Lower lobe of right lung (tissue), 2 donors: ENCODE data around the gene NELFA. TPM values are rescaled to one million over a fixed set of nuclear protein-coding genes. Genes with fewer than 3 reads are reported as not detected.

Source experiments
- ATAC-seq, 2 donors: fragments of 200-7000 bp; cut with Tn5 transposase; one replicate each; pipeline ENCODE4 v1.9.1; 2020 to 2022; ENCODE audit warnings: mild to moderate bottlenecking in 2 of 2, moderate library complexity in 2 of 2
- DNase-seq: peaks from one replicate; pipeline ENCODE4 v3.0.0-alpha.2; 2020
- H3K27ac ChIP-seq: fragments of 200-600 bp; one replicate; pipeline ENCODE4 v1.8.0; 2022
- H3K27me3 ChIP-seq: fragments of 200-600 bp; one replicate; pipeline ENCODE4 v1.8.0; 2022; ENCODE audit warnings: low read depth
- H3K36me3 ChIP-seq: fragments of 200-600 bp; one replicate; pipeline ENCODE4 v1.8.0; 2022; ENCODE audit warnings: mild to moderate bottlenecking
- H3K4me1 ChIP-seq: fragments of 200-600 bp; one replicate; pipeline ENCODE4 v1.8.0; 2022
- H3K4me3 ChIP-seq: fragments of 200-600 bp; one replicate; pipeline ENCODE4 v1.8.0; 2022; ENCODE audit warnings: mild to moderate bottlenecking
- H3K9me3 ChIP-seq: fragments of 200-600 bp; one replicate; pipeline ENCODE4 v1.8.0; 2022
- intact Hi-C: fragments of 100-400 bp; cut with DNase I; formaldehyde crosslinking; loops from one replicate; pipeline ENCODE4 v1.11.0; 2022
- total RNA-seq: library from RNA; stranded (reverse); fragmentation: NEBNext Ultra II Directional; extraction: Animal tissue kit (Norgen Biotek cat#: 25700); gene quantifications from one replicate; pipeline ENCODE4 v1.2.1, GENCODE V29; 2021
- TF ChIP-seq, protein P1 (sequence below): fragments of 200-600 bp; IDR thresholded peaks from one replicate; pipeline ENCODE4 v1.8.0; 2022; ENCODE audit warnings: antibody characterized with exemption, mild to moderate bottlenecking
- donor health status: DM: no; HTN: yes; CAD: no; lungs with severe emphysema.

The NELFA gene
- total RNA-seq, 1 donor from 2014 or later: 22.6 TPM

DNA sequence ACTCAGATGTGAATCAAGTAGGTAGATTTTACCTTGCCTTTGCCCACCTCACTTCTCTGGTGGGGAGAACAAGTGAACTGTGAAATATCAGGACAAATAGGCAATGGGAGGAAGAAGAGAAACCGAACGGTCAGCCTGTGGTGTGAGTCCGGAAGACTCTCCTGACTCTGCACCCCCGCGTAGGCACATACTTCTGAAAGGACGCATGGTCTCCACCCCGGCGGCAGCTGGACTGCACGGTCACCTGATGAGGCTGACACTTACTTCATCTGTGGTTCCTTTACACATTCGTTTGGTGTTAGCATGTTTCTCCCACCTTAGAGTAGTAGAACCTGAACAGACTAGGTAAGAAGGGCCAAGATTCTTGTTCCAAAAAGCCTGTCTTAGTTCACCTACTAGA is 58.4 kb downstream of the NELFA start:
- ATAC-seq: peak in 1 of 2 donors; percentile 29
- TF ChIP-seq, protein P1, sequence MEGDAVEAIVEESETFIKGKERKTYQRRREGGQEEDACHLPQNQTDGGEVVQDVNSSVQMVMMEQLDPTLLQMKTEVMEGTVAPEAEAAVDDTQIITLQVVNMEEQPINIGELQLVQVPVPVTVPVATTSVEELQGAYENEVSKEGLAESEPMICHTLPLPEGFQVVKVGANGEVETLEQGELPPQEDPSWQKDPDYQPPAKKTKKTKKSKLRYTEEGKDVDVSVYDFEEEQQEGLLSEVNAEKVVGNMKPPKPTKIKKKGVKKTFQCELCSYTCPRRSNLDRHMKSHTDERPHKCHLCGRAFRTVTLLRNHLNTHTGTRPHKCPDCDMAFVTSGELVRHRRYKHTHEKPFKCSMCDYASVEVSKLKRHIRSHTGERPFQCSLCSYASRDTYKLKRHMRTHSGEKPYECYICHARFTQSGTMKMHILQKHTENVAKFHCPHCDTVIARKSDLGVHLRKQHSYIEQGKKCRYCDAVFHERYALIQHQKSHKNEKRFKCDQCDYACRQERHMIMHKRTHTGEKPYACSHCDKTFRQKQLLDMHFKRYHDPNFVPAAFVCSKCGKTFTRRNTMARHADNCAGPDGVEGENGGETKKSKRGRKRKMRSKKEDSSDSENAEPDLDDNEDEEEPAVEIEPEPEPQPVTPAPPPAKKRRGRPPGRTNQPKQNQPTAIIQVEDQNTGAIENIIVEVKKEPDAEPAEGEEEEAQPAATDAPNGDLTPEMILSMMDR: no peak
- Histone ChIP-seq H3K27ac (no peak overlapping the region), H3K36me3 (peaks cover 42% of the 10 kb centered on the region), H3K27me3 (no peaks in the 10 kb centered on the region), H3K9me3 (no peaks in the 10 kb centered on the region), H3K4me1 (no peaks in the 10 kb centered on the region), H3K4me3 (no peak overlapping the region)
- intact Hi-C loops: no loop called here
- DNase-seq: no peak

DNA sequence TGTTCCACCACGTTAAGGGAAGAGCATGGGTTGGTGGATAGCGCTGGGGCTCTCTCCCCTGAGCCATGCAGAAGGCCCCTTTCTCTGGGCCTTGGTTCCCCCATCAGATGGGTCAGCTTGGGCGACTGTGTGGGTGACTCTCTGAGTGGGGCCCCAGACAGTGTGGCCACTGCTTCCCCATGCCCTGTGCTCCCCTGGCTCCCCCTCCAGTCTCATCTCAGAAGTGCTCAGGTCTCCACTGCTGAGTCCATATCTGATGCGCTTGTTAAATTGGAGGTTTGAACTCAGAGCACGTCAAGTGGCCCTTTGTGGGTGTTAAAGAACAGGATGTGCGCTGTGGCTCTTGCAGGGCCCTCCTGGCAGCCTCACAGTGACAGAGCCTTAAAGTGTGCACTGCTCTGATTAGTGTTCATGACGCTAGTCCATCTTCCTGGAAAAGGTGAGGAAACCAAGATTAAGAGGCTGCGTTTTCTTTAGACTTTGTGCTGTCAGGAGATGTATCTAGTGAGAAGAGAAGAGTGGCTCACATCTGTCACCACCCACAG is 59.8 kb downstream of the NELFA start:
- Histone ChIP-seq H3K27ac (no peak overlapping the region), H3K4me3 (no peak overlapping the region), H3K27me3 (no peaks in the 10 kb centered on the region), H3K9me3 (no peaks in the 10 kb centered on the region), H3K4me1 (no peaks in the 10 kb centered on the region), H3K36me3 (peaks cover 39% of the 10 kb centered on the region)
- DNase-seq: no peak
- intact Hi-C loops: no loop called here
- ATAC-seq: peak; percentile 69 to 74
- TF ChIP-seq, protein P1: no peak

DNA sequence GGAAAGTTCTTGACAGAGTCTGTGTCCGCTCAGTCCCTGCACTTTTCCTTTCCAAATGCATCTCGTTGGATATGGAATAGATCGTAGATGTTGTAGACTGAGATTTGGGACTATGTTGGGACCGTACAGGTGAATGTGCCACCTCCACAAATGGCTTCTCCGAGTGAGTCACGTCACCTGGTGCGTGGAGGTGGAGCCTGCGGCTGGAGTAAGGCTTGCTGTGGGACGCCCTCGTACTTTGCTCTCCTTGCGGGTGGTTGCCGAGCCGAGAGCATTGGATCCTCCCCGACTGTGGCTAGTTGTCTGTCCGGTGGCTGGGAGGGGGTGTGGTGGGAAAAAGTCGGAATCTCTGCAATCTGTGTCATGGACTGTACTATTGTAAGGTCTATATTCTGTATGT is 60.5 kb downstream of the NELFA start:
- DNase-seq (no peak), ATAC-seq (no peak)
- H3K4me1 ChIP-seq: no peaks in the 10 kb centered on the region
- H3K4me3 ChIP-seq: no peak overlapping the region
- no peaks in the 10 kb centered on the region for H3K27me3 ChIP-seq
- TF ChIP-seq, protein P1: no peak
- H3K27ac ChIP-seq: no peak overlapping the region
- no peaks in the 10 kb centered on the region for H3K9me3 ChIP-seq
- intact Hi-C loops: no loop called here
- H3K36me3 ChIP-seq: peaks cover 40% of the 10 kb centered on the region

DNA sequence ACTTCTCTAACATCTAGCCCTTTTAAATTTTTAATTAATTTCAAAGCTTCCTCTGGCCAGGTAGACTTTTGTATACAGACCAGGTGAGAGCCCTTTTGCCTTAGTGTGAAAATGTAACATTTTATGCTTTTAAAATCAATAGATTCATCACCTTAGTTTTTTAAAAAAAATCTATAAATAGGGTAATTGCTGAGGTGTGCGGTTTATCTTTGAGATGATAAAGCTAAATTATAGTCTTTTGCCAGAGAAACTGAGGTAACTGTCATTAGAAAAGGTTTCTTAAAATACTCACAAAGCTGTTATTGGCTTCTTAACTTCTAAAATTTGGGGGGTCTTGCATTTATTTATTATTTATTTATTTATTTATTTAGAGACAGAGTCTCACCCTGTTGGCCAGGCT is 62.9 kb downstream of the NELFA start:
- ATAC-seq: no peak
- no peaks in the 10 kb centered on the region for H3K4me1 ChIP-seq
- no peaks in the 10 kb centered on the region for H3K9me3 ChIP-seq
- H3K27me3 ChIP-seq: no peaks in the 10 kb centered on the region
- intact Hi-C loops: no loop called here
- H3K36me3 ChIP-seq: peaks cover 43% of the 10 kb centered on the region
- H3K27ac ChIP-seq: no peak overlapping the region
- no peak for DNase-seq
- TF ChIP-seq, protein P1: no peak
- H3K4me3 ChIP-seq: no peak overlapping the region

DNA sequence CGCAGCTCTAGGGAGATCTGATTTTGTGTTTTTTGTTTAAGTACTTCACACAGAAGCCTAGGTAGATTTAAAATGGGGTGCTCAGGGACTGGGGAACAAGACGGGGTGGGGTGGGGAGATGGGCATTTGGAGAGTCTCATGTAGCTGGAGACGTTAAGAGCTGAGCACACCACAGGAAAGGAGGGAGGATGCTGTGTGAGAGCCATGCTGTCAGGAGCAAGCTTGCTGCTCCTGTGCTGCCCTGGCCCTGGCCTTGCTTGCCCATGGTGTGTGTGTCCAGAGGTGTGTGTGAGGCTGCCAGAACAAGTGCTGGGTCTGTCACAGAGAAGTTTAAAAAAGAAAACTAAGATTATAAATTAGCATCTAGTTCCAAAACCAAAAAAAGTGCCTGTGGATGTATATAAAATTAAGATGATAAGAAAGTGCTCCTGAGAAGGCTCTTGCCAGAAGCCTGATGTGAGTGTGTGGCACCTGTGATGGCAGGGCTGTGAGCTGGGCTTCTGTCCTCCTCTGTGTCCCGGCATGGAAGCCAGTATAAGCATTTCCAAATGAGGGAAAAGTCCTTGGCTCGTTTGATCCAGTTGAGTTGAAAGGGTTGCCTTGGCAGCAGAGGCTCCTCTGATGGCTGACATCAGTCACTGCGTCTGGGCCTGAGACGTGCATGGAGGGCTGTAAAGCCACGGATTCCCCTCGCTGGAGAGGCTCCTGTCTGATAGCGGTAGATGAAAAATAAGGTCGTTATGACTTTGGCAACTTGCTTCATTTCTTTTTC is 63.5 kb downstream of the NELFA start:
- DNase-seq (no peak), ATAC-seq (no peak)
- Histone ChIP-seq H3K9me3 (no peaks in the 10 kb centered on the region), H3K36me3 (peaks cover 49% of the 10 kb centered on the region), H3K27ac (no peak overlapping the region), H3K4me1 (no peaks in the 10 kb centered on the region), H3K4me3 (no peak overlapping the region), H3K27me3 (no peaks in the 10 kb centered on the region)
- intact Hi-C loops: no loop called here
- TF ChIP-seq, protein P1: no peak
